ENCODE data around the gene WNT3A. TPM values are rescaled to one million over a fixed set of nuclear protein-coding genes. Genes with fewer than 3 reads are reported as not detected.

Gene WNT3A
- total RNA-seq, 2 donors from 2014 or later = 0.11 to 0.46 TPM

- Mint-ChIP-seq H3K4me1 (peaks cover 5% of the 10 kb centered on the region), H3K4me3 (peak overlapping the region; percentile 62), H3K27ac (no peak overlapping the region), H3K27me3 (ENCODE audit: insufficient read depth) (peaks cover 60% of the 10 kb centered on the region), H3K36me3 (ENCODE audit: low read depth) (no peaks in the 10 kb centered on the region), H3K9me3 (peaks cover 5% of the 10 kb centered on the region)
- WGBS, 2 experiments (ENCODE audit: insufficient coverage in 1 of 2, insufficient read length in 1 of 2) = 54 to 67% methylated on average over 18 to 34 of the region's 34 CpGs
- Histone ChIP-seq H3K27me3 (ENCODE audit: control insufficient read depth, insufficient read depth, low read length, poor library complexity, severe bottlenecking) (peaks cover 52% of the 10 kb centered on the region), H3K36me3 (ENCODE audit: control insufficient read depth, insufficient read depth, low read length) (no peaks in the 10 kb centered on the region), H3K4me1 (ENCODE audit: control insufficient read depth, insufficient read depth, low read length) (no peaks in the 10 kb centered on the region), H3K9me3 (ENCODE audit: control insufficient read depth, low read length) (no peaks in the 10 kb centered on the region), H3K9ac (ENCODE audit: extremely low read depth, low read length, poor library complexity, severe bottlenecking) (no peak overlapping the region), H3K4me3 (ENCODE audit: low read length) (peak overlapping the region; percentile 29), H3K27ac (ENCODE audit: low read depth, low read length) (no peak overlapping the region)
- no peak for TF ChIP-seq CTCF (conservative IDR thresholded peaks at IDR 0.05)
- peak; percentile 92 for DNase-seq
Observed at GRCh38 chr1:228060458-228061190, 53.8 kb downstream of the WNT3A start.

GRCh38 chr1:228061411-228062084 lies 54.8 kb downstream of the WNT3A start:
- H3K27ac Mint-ChIP-seq = no peak overlapping the region
- H3K4me1 Mint-ChIP-seq = peaks cover 10% of the 10 kb centered on the region
- no peak for DNase-seq
- Histone ChIP-seq H3K9ac (ENCODE audit: extremely low read depth, low read length, poor library complexity, severe bottlenecking) (no peak overlapping the region), H3K4me1 (ENCODE audit: control insufficient read depth, insufficient read depth, low read length) (no peaks in the 10 kb centered on the region), H3K27ac (ENCODE audit: low read depth, low read length) (no peak overlapping the region), H3K36me3 (ENCODE audit: control insufficient read depth, insufficient read depth, low read length) (no peaks in the 10 kb centered on the region), H3K4me3 (ENCODE audit: low read length) (no peak overlapping the region), H3K27me3 (ENCODE audit: control insufficient read depth, insufficient read depth, low read length, poor library complexity, severe bottlenecking) (peaks cover 43% of the 10 kb centered on the region), H3K9me3 (ENCODE audit: control insufficient read depth, low read length) (no peaks in the 10 kb centered on the region)
- H3K9me3 Mint-ChIP-seq = peaks cover 5% of the 10 kb centered on the region
- no peak for TF ChIP-seq CTCF (conservative IDR thresholded peaks at IDR 0.05)
- H3K27me3 Mint-ChIP-seq (ENCODE audit: insufficient read depth) = peaks cover 53% of the 10 kb centered on the region
- H3K36me3 Mint-ChIP-seq (ENCODE audit: low read depth) = no peaks in the 10 kb centered on the region
- H3K4me3 Mint-ChIP-seq = peak overlapping the region; percentile 62
- 90 to 93% methylated on average over 3 to 10 of the region's 10 CpGs for WGBS, 2 experiments (ENCODE audit: insufficient coverage in 1 of 2, insufficient read length in 1 of 2)

- Histone ChIP-seq H3K27ac (ENCODE audit: low read depth, low read length) (no peak overlapping the region), H3K9ac (ENCODE audit: extremely low read depth, low read length, poor library complexity, severe bottlenecking) (no peak overlapping the region), H3K36me3 (ENCODE audit: control insufficient read depth, insufficient read depth, low read length) (no peaks in the 10 kb centered on the region), H3K9me3 (ENCODE audit: control insufficient read depth, low read length) (no peaks in the 10 kb centered on the region), H3K4me3 (ENCODE audit: low read length) (no peak overlapping the region), H3K27me3 (ENCODE audit: control insufficient read depth, insufficient read depth, low read length, poor library complexity, severe bottlenecking) (peaks cover 36% of the 10 kb centered on the region), H3K4me1 (ENCODE audit: control insufficient read depth, insufficient read depth, low read length) (no peaks in the 10 kb centered on the region)
- TF ChIP-seq CTCF (conservative IDR thresholded peaks at IDR 0.05) = no peak
- no peak for DNase-seq
- H3K4me1 Mint-ChIP-seq = peaks cover 16% of the 10 kb centered on the region
- no peak overlapping the region for H3K27ac Mint-ChIP-seq
- H3K27me3 Mint-ChIP-seq (ENCODE audit: insufficient read depth) = peaks cover 46% of the 10 kb centered on the region
- peaks cover 5% of the 10 kb centered on the region for H3K9me3 Mint-ChIP-seq
- 89 to 91% methylated on average over 4 to 9 of the region's 9 CpGs for WGBS, 2 experiments (ENCODE audit: insufficient coverage in 1 of 2, insufficient read length in 1 of 2)
- H3K36me3 Mint-ChIP-seq (ENCODE audit: low read depth) = no peaks in the 10 kb centered on the region
- H3K4me3 Mint-ChIP-seq = no peak overlapping the region
Observed at GRCh38 chr1:228062085-228062791, 55.4 kb downstream of the WNT3A start.
